Activated T-cell treated with anti-CD3 and anti-CD28 coated beads, Interleukin-2, amount 50 U/mL, for 24 hours (primary cell): Measurements from ENCODE around the gene TMEM247.
"Not testable (repeated sequence)": the region's sequence is repeated elsewhere in the genome, so short reads cannot be mapped to it uniquely, and the experiment has no call there.

Experiments
- DNase-seq: peaks from one replicate; pipeline ENCODE4 v3.0.0-alpha.2; 2020
- H3K27ac Mint-ChIP-seq: 2 replicates; pipeline ENCODE4 v1.8.0; 2020; ENCODE audit warnings: mild to moderate bottlenecking, mixed read lengths
- H3K27me3 Mint-ChIP-seq: 2 replicates; pipeline ENCODE4 v1.8.0; 2020; ENCODE audit warnings: mixed read lengths
- H3K36me3 Mint-ChIP-seq: 2 replicates; pipeline ENCODE4 v1.8.0; 2020; ENCODE audit warnings: low read depth, mixed read lengths
- H3K4me1 Mint-ChIP-seq: 2 replicates; pipeline ENCODE4 v1.8.0; 2020; ENCODE audit warnings: low read depth, mixed read lengths
- H3K4me3 Mint-ChIP-seq: 2 replicates; pipeline ENCODE4 v1.8.0; 2020; ENCODE audit warnings: mild to moderate bottlenecking, moderate library complexity, mixed read lengths
- H3K9me3 Mint-ChIP-seq: 2 replicates; pipeline ENCODE4 v1.8.0; 2020; ENCODE audit warnings: mixed read lengths

The TMEM247 gene

GRCh38 chr2:46504685-46505471 lies 25.5 kb downstream of the TMEM247 start:
- H3K4me3 Mint-ChIP-seq, result no peak overlapping the region
- peaks cover 6% of the 10 kb centered on the region for H3K4me1 Mint-ChIP-seq
- no peak for DNase-seq
- H3K27ac Mint-ChIP-seq, result no peak overlapping the region
- peaks cover 2% of the 10 kb centered on the region for H3K27me3 Mint-ChIP-seq
- H3K9me3 Mint-ChIP-seq, result no peaks in the 10 kb centered on the region
- H3K36me3 Mint-ChIP-seq, result no peaks in the 10 kb centered on the region

- no peaks in the 10 kb centered on the region for H3K27me3 Mint-ChIP-seq
- DNase-seq, result no peak
- H3K4me1 Mint-ChIP-seq, result peaks cover under 1% of the 10 kb centered on the region
- no peak overlapping the region for H3K4me3 Mint-ChIP-seq
- no peak overlapping the region for H3K27ac Mint-ChIP-seq
- H3K9me3 Mint-ChIP-seq, result no peaks in the 10 kb centered on the region
- H3K36me3 Mint-ChIP-seq, result no peaks in the 10 kb centered on the region
These were observed 26.1 kb downstream of the TMEM247 start for GRCh38 chr2:46505472-46505783.

DNA sequence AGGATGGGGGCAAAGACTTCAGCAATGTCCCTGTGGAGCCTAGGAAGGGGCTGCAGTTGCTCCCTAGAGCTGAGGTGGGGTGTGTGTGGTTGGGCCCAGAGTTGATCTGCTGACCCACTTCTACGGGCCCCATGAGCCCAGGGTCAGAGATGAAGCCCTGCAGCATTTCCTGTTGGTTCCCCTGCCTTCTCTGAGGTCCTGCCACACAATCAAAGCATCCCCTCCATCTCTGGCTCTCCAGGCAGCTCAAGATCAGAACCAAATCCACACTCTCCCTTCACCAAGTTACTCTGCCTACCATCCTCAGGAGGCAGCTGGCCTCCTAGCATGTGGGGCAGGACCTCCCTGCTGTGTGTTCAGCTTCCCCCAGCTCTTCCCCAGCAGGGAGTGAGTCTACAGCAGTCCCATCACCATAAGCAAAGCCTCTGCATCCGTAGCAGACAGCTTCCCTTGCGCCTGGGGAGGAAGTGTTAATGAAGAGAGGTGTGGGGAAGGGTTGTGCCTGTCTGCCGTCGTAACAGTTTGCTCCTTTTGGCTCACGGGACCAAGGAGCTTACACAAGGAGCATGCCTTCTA lies 26.9 kb downstream of the TMEM247 start:
- Mint-ChIP-seq H3K9me3 (no peaks in the 10 kb centered on the region), H3K36me3 (no peaks in the 10 kb centered on the region), H3K27ac (no peak overlapping the region), H3K27me3 (no peaks in the 10 kb centered on the region), H3K4me3 (no peak overlapping the region), H3K4me1 (no peaks in the 10 kb centered on the region)
- DNase-seq, result no peak

GRCh38 chr2:46508312-46508711 lies 28.9 kb downstream of the TMEM247 start:
- Mint-ChIP-seq H3K4me3 (no peak overlapping the region), H3K27me3 (no peaks in the 10 kb centered on the region), H3K9me3 (no peaks in the 10 kb centered on the region), H3K36me3 (no peaks in the 10 kb centered on the region), H3K4me1 (peaks cover 2% of the 10 kb centered on the region), H3K27ac (no peak overlapping the region)
- DNase-seq, result no peak

DNA sequence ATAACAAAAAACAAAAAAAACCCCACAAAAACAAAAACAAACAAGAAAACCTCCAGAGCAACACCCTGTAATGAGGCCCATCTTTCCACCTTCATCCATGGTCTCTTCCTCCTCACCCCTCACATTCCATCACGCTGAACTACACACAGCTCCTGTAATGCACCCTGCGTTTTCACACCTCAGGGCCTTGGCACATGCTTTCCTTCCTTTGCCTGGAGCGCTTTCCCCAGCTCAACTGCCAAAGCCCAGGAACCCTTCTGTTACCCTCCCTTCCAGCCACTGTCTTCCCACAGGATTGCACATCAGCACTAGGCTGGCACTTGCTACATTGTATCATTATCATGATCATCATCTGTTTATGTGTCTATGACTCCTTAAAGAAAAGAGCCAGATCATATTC lies 29.4 kb downstream of the TMEM247 start:
- no peak overlapping the region for H3K27ac Mint-ChIP-seq
- no peaks in the 10 kb centered on the region for H3K9me3 Mint-ChIP-seq
- no peak overlapping the region for H3K4me3 Mint-ChIP-seq

DNA sequence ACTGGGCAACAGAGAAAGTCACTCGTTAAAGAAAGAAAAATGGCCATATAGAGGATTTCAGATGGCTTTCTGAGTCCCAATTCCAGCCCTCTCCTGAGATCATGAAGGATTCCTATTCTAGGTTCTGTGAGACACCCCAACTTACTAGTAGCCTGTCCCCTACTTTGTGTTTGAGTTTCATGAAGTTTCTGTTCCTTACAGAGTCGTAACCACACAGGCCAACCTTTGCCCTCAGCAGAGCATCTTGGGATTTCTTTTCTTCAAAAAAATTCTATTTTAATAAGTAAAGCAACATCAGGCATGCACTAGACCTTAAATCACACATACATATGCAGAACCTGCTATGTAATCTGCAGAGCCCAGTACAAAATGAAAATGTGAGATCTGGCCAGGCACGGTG lies 30.4 kb downstream of the TMEM247 start:
- Mint-ChIP-seq H3K27ac (no peak overlapping the region), H3K4me1 (peaks cover 2% of the 10 kb centered on the region), H3K27me3 (no peaks in the 10 kb centered on the region), H3K9me3 (peaks cover 5% of the 10 kb centered on the region), H3K4me3 (no peak overlapping the region), H3K36me3 (peaks cover 3% of the 10 kb centered on the region)
- DNase-seq, result no peak

More for the DNA sequence above, 29.4 kb downstream of the TMEM247 start:
- Mint-ChIP-seq H3K27me3 (no peaks in the 10 kb centered on the region), H3K4me1 (peaks cover 2% of the 10 kb centered on the region), H3K36me3 (no peaks in the 10 kb centered on the region)
- DNase-seq, result no peak

DNA sequence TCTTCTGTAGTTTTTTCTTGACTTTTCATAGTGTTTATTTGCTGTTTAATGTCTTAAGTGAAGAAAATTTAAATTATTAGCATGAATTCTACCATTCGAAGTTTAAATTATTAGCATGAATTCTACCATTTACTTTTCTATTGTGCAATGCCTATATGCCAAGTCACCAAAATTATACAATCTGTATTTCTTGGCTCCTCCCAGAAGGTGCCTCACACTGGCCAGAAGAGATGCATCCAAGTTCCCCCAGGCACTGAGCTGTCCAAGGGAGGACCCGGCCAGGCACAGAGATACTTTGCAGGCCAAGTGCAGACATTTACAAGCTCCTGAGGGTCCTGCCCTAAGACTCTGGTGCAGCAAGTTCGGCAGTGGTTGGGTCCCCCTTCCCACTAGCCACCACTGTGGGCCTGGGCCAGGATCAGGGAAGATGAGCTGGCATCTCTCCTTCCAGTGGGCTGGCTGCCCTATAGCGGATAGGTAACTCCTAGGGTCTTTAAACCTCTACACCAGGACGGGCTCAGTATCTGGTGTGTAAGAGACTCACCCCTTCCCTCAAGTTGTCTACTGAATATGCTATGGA lies 31.3 kb downstream of the TMEM247 start:
- Mint-ChIP-seq H3K36me3 (peaks cover 4% of the 10 kb centered on the region), H3K27me3 (no peaks in the 10 kb centered on the region), H3K4me3 (no peak overlapping the region), H3K9me3 (peaks cover 11% of the 10 kb centered on the region), H3K4me1 (peaks cover 2% of the 10 kb centered on the region), H3K27ac (no peak overlapping the region)
- no peak for DNase-seq

GRCh38 chr2:46512185-46512584 lies 32.8 kb downstream of the TMEM247 start:
- Mint-ChIP-seq H3K9me3 (peaks cover 23% of the 10 kb centered on the region), H3K36me3 (peaks cover 9% of the 10 kb centered on the region), H3K4me1 (peaks cover 2% of the 10 kb centered on the region), H3K27ac (no peak overlapping the region), H3K27me3 (no peaks in the 10 kb centered on the region), H3K4me3 (no peak overlapping the region)
- DNase-seq, result no peak

GRCh38 chr2:46514738-46515137 lies 35.4 kb downstream of the TMEM247 start:
- Mint-ChIP-seq H3K4me3 (no peak overlapping the region), H3K36me3 (peaks cover 9% of the 10 kb centered on the region), H3K27ac (no peak overlapping the region), H3K27me3 (no peaks in the 10 kb centered on the region), H3K9me3 (peaks cover 24% of the 10 kb centered on the region), H3K4me1 (peaks cover 2% of the 10 kb centered on the region)
- no peak for DNase-seq

DNA sequence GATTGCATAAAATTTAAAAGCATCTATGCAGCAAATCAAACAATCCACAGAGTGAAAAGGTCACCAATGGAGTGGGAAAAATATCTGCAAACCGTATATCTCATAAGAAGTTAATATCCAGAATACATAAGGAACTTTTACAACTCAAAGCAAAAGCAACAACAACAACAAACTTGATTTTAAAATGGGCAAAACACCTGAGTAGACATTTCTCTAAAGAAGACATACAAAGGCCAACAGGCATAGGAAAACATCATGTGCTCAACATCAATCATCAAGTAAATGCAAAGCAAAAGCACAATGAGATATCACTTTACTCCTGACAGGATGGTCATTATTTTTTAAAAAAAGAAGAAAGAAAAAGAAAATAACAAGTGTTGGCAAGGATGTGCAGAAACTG lies 38.1 kb downstream of the TMEM247 start:
- Mint-ChIP-seq H3K27ac (no peak overlapping the region), H3K9me3 (peaks cover 24% of the 10 kb centered on the region), H3K4me3 (no peak overlapping the region), H3K27me3 (no peaks in the 10 kb centered on the region), H3K36me3 (peaks cover 9% of the 10 kb centered on the region), H3K4me1 (peaks cover 3% of the 10 kb centered on the region)
- no peak for DNase-seq

DNA sequence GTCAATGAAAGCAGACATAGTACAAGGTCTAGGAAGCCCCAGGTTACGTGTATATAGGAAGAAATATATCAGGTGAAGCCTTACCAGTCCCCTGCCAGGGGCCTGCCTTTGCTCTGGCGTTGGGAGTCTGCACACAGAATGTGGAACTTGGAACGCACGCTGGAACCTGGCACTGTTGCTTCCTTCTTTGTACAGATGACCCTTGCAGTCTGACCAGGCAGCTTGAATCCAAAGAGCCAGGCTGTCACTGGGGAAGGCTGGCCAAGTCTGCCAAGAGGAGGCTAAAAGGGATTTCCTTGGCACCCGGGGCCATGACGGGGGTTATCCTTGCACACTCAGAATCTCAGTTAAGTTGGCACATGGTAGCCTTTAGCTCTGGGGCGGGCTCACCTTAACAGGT lies 39.5 kb downstream of the TMEM247 start:
- Mint-ChIP-seq H3K36me3 (peaks cover 9% of the 10 kb centered on the region), H3K4me3 (no peak overlapping the region), H3K27ac (no peak overlapping the region), H3K27me3 (no peaks in the 10 kb centered on the region), H3K9me3 (peaks cover 24% of the 10 kb centered on the region), H3K4me1 (peaks cover 10% of the 10 kb centered on the region)
- no peak for DNase-seq

GRCh38 chr2:46519265-46519664 lies 39.9 kb downstream of the TMEM247 start:
- no peaks in the 10 kb centered on the region for H3K27me3 Mint-ChIP-seq
- no peak overlapping the region for H3K27ac Mint-ChIP-seq
- peaks cover 9% of the 10 kb centered on the region for H3K36me3 Mint-ChIP-seq
- H3K9me3 Mint-ChIP-seq, result peaks cover 23% of the 10 kb centered on the region
- no peak overlapping the region for H3K4me3 Mint-ChIP-seq
- DNase-seq, result no peak
- peaks cover 10% of the 10 kb centered on the region for H3K4me1 Mint-ChIP-seq

GRCh38 chr2:46520130-46520711 lies 40.9 kb downstream of the TMEM247 start:
- Mint-ChIP-seq H3K9me3 (peaks cover 18% of the 10 kb centered on the region), H3K27me3 (no peaks in the 10 kb centered on the region), H3K36me3 (peaks cover 6% of the 10 kb centered on the region), H3K4me1 (peaks cover 10% of the 10 kb centered on the region), H3K27ac (no peak overlapping the region), H3K4me3 (no peak overlapping the region)
- DNase-seq, result no peak

- DNase-seq, result no peak
- no peaks in the 10 kb centered on the region for H3K36me3 Mint-ChIP-seq
- H3K27me3 Mint-ChIP-seq, result no peaks in the 10 kb centered on the region
- H3K27ac Mint-ChIP-seq, result no peak overlapping the region
- H3K4me3 Mint-ChIP-seq, result no peak overlapping the region
- H3K4me1 Mint-ChIP-seq, result peaks cover 10% of the 10 kb centered on the region
- peaks cover 7% of the 10 kb centered on the region for H3K9me3 Mint-ChIP-seq
These were observed 41.9 kb downstream of the TMEM247 start for GRCh38 chr2:46521215-46521683.

- not testable (repeated sequence) for H3K27me3 Mint-ChIP-seq, H3K9me3 Mint-ChIP-seq, H3K27ac Mint-ChIP-seq, DNase-seq, H3K36me3 Mint-ChIP-seq, H3K4me3 Mint-ChIP-seq
- peaks cover 10% of the 10 kb centered on the region for H3K4me1 Mint-ChIP-seq
These were observed 43.0 kb downstream of the TMEM247 start for GRCh38 chr2:46522385-46522784.
